HUES48 (cell line): ENCODE results near the gene RBM43.
"Not testable (repeated sequence)": the region's sequence is repeated elsewhere in the genome, so short reads cannot be mapped to it uniquely, and the experiment has no call there.

Experiments
- H3K27ac ChIP-seq: one replicate; pipeline ENCODE4 v1.7.0; 2013; ENCODE audit warnings: low read depth, low read length, inconsistent platforms
- H3K27me3 ChIP-seq: 2 replicates; pipeline ENCODE4 v1.6.1; 2013; ENCODE audit warnings: mild to moderate bottlenecking, low read length; ENCODE audit not compliant: control insufficient read depth, insufficient read depth
- H3K36me3 ChIP-seq: 2 replicates; pipeline ENCODE4 v1.6.1; 2013; ENCODE audit warnings: low read length; ENCODE audit not compliant: control insufficient read depth, insufficient read depth
- H3K4me1 ChIP-seq: 2 replicates; pipeline ENCODE4 v1.6.1; 2013; ENCODE audit warnings: mild to moderate bottlenecking, low read length; ENCODE audit not compliant: control insufficient read depth, insufficient read depth
- H3K4me3 ChIP-seq: 2 replicates; pipeline ENCODE4 v1.5.1; 2013; ENCODE audit warnings: mild to moderate bottlenecking, low read depth, low read length
- H3K9ac ChIP-seq: 2 replicates; pipeline ENCODE4 v1.6.1; 2013; ENCODE audit warnings: mild to moderate bottlenecking, low read depth, low read length, moderate library complexity
- H3K9me3 ChIP-seq: 2 replicates; pipeline ENCODE4 v1.6.1; 2013; ENCODE audit warnings: low read length; ENCODE audit not compliant: control insufficient read depth, insufficient read depth

The RBM43 gene

DNA sequence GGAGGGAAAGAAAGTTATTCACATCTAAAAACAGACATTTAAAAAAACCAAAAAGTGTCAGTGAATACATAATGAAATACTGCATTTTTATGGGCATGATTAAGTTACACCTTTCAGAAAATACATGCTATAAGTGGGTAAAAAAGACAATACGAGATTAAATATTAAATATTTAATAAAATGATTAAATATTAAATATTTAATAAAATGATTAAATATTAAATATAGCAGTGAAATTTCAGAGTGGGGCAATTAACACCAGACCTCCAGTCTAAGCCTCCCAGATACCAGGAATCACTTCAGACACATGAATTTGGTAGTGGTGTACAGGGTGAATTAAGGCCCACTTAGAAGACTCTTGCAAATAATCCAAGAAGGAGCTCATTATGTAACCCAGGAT lies 15.5 kb downstream of the RBM43 start:
- Histone ChIP-seq H3K4me1 (no peaks in the 10 kb centered on the region), H3K9me3 (peaks cover 8% of the 10 kb centered on the region), H3K9ac (no peak overlapping the region), H3K4me3 (no peak overlapping the region), H3K27me3 (no peaks in the 10 kb centered on the region), H3K27ac (no peak overlapping the region), H3K36me3 (no peaks in the 10 kb centered on the region)

DNA sequence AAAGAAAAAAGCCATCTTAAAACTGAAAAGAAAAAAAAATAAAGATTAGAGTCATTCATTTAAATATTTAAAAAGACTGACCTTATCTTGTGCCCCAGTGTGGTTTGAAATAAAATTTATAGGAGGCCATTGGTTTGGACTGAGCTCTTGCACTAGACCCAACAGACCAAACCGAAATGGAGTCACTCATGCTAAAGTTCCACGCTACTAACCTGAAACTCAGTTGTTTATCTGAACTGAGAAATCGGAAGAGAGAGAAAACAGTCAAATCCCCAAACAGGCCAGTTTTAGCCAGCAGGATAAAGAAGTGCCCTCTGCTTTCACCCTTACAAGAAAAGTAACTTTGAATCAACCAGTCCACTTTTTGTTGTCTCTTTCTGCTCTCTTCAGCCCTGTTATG lies 18.2 kb downstream of the RBM43 start:
- Histone ChIP-seq H3K4me3 (no peak overlapping the region), H3K27me3 (no peaks in the 10 kb centered on the region)

DNA sequence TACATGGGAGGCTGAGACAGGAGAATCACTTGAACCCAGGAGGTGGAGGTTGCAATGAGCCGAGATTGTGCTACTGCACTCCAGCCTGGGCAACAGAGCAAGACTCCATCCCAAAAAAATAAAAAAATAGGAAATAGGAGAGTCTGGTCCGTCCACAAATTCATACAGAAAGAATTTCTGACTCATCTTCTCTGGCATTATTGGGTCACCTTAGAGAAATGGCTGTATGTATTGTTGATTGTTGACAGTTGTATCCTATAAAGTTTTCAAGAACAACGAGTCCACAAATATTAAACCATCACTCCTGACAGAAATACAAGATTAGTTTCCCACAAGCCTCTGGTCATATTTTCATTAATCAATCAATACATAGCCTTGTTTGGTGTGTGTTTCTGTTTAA lies 20.4 kb downstream of the RBM43 start:
- Histone ChIP-seq H3K27me3 (no peaks in the 10 kb centered on the region), H3K27ac (no peak overlapping the region), H3K9me3 (no peaks in the 10 kb centered on the region), H3K4me3 (no peak overlapping the region), H3K36me3 (no peaks in the 10 kb centered on the region), H3K9ac (no peak overlapping the region), H3K4me1 (no peaks in the 10 kb centered on the region)

More for the DNA sequence above, 18.2 kb downstream of the RBM43 start:
- Histone ChIP-seq H3K9ac (no peak overlapping the region), H3K36me3 (no peaks in the 10 kb centered on the region), H3K9me3 (no peaks in the 10 kb centered on the region), H3K27ac (no peak overlapping the region), H3K4me1 (no peaks in the 10 kb centered on the region)

DNA sequence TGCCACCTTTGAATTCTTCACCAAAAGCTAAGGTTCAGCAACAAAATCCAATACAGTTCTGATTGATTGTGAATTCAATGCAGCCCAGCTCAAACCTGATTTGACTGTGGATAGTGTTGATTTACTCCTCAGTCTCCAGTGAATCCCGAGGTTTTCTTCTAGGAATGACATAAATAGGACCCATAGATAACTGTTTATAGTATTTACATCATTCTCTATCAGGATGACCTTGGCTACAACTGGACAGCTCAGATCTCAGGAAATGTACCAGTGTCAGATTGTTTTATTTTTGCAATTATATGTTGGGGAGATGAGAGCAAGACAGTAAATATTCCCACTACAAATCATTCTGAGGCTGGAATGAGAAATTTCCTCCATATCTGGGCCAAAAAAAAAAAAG lies 21.2 kb downstream of the RBM43 start:
- Histone ChIP-seq H3K9me3 (no peaks in the 10 kb centered on the region), H3K27ac (no peak overlapping the region), H3K4me3 (no peak overlapping the region), H3K27me3 (no peaks in the 10 kb centered on the region), H3K36me3 (no peaks in the 10 kb centered on the region), H3K4me1 (no peaks in the 10 kb centered on the region), H3K9ac (no peak overlapping the region)

DNA sequence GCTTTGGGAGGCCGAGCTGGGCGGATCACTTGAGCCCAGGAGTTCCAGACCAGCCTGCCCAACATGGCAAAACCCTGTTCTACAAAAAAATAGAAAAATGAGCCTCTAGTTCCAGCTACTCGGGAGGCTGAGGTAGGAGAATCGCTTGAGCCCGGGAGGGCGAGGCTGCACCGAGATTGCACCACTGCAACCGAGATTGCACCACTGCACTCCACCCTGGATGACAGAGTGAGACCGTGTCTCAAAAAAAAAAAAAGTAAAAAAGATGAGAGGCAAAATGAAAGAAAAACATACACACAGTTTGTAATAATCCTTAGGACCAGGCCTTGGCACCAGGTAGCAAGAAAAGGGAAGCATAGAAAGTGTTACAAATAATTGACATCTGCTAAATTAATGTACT lies 22.0 kb downstream of the RBM43 start:
- Histone ChIP-seq H3K9me3 (no peaks in the 10 kb centered on the region), H3K4me3 (no peak overlapping the region), H3K4me1 (no peaks in the 10 kb centered on the region), H3K9ac (no peak overlapping the region), H3K36me3 (no peaks in the 10 kb centered on the region), H3K27ac (no peak overlapping the region), H3K27me3 (no peaks in the 10 kb centered on the region)

DNA sequence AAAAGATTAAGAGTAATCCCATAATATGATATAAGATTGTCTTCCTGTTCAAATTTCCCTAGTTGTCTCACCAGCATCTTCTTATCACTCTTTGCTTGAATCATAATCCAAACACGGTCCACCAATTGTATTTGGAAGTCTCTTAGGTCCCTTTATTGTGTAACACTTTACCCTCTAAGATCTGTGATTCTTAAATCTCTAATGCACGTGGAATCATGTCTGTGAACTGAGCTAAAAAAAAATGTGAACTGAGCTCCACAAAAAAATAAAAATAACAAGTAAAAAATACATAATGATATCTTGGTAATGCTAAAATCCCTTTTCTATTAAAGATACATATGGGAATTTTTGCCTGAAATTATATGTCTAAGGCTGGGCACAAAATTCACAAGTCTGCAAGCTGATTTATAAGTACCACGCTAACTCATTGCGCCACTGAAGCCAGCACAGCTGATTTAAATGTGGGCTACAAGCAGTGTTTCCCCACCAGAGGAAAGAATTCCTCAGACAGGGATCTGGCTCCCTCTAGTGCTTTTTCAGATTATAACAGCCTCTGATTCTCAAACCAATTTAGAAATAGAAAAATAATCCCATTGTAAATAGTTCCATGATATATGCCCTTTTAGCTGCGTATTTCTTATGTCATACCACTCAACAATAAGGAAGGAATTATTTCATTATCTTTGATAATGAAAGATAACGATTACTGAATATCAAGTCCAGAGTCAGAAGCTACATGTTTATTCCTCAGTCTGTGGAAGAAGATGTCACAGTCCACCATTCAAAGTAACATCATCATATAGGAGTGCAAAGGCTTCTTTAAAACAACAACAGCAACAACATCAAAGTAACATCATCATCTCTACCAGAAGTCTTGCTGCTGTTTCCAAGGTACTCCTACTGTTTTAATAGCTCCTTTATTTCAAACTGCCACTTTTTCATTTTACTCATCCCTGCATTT lies 22.9 kb downstream of the RBM43 start:
- no peaks in the 10 kb centered on the region for H3K36me3 ChIP-seq
- no peak overlapping the region for H3K9ac ChIP-seq
- no peaks in the 10 kb centered on the region for H3K27me3 ChIP-seq
- H3K27ac ChIP-seq, result no peak overlapping the region
- H3K9me3 ChIP-seq, result no peaks in the 10 kb centered on the region
- no peak overlapping the region for H3K4me3 ChIP-seq
- no peaks in the 10 kb centered on the region for H3K4me1 ChIP-seq

DNA sequence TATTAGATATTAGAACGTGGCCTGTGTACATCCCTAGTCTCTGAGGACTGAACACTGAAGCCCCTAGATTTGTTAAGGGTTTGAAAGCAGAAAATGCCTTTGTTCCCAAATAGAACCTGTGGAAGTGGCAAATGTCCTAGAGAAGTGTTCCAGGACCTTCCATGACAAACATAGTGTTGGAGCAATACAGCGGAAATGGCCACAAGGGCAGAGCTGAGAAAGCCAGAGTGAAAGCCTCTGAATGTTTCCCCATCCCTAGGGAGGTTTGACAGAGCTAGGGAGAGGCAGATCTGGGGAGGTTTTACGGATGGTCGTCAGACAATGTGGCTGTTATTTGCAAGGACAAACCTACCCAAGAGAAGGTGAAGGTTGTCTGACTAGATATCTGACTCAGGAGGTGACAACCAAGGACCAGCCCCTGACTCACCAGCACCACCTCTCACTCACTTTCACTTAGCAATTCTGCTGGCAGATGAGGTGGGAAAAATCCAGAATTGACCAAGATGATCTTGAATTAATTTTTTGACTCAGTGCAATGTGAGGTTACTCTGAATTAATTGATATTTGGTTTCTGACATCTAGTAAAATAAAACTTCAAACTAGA lies 24.1 kb downstream of the RBM43 start:
- Histone ChIP-seq H3K27me3 (no peaks in the 10 kb centered on the region), H3K9ac (no peak overlapping the region)

DNA sequence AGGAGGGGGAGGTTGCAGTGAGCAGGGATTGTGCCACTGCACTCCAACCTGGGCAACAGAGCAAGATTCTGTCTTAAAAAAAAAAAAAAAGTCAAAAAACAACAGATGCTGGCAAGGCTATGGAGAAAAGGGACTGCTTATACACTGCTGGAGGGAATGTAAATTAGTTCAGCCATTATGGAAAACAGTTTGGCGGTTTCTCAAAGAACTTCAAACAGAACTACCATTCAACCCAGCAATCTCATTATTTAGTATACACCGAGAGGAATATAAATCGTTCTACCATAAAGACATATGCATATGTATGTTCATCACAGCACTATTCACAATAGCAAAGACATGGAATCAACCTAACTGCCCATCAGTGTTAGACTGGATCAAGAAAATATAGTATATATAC lies 27.9 kb downstream of the RBM43 start:
- not testable (repeated sequence) for H3K27ac ChIP-seq

More for the DNA sequence above, 24.1 kb downstream of the RBM43 start:
- Histone ChIP-seq H3K4me1 (no peaks in the 10 kb centered on the region), H3K27ac (no peak overlapping the region), H3K36me3 (no peaks in the 10 kb centered on the region), H3K4me3 (no peak overlapping the region), H3K9me3 (no peaks in the 10 kb centered on the region)

DNA sequence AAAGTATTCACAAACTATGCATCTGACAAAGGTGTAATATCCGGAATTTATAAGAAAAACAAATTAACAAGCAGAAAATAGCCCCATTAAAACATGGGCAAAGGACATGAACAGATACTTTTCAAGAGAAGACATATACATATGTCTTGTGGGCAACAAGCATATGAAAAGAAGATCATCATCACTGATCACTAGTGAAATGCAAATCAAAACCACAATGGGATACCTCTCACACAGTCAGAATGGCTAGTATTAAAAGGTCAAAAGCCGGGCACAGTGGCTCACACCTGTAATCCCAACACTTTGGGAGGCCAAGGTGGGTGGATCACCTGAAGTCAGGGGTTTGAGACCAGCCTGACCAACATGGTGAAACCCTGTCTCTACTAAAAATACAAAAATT lies 28.4 kb downstream of the RBM43 start:
- H3K36me3 ChIP-seq, H3K9me3 ChIP-seq, H3K4me3 ChIP-seq, H3K27me3 ChIP-seq, H3K4me1 ChIP-seq, H3K9ac ChIP-seq, H3K27ac ChIP-seq: not testable (repeated sequence)

More for the DNA sequence above, 27.9 kb downstream of the RBM43 start:
- H3K9ac ChIP-seq, H3K36me3 ChIP-seq, H3K27me3 ChIP-seq, H3K4me1 ChIP-seq, H3K9me3 ChIP-seq, H3K4me3 ChIP-seq: not testable (repeated sequence)

DNA sequence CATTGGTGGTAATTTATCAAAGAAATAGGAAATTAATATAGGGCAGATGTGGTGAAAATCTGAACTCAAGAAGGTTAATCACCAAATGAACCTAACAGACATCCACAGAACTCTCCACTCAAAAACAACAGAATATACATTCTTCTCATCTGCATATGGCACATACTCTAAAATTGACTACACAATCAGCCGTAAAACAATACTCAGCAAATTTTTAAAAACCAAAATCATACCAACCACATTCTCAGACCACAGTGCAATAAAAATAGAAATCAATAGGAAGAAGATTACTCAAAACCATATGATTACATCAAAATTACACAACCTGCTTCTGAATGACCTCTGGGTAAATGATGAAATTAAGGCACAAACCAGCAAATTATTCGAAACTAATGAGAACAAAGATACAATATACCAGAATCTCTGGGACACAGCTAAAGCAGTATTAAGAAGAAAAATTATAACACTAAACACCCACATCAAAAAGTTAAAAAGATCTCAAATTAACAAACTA lies 31.0 kb downstream of the RBM43 start:
- Histone ChIP-seq H3K36me3 (no peaks in the 10 kb centered on the region), H3K4me1 (no peaks in the 10 kb centered on the region), H3K4me3 (no peak overlapping the region), H3K27ac (no peak overlapping the region), H3K27me3 (no peaks in the 10 kb centered on the region), H3K9me3 (no peaks in the 10 kb centered on the region), H3K9ac (no peak overlapping the region)

DNA sequence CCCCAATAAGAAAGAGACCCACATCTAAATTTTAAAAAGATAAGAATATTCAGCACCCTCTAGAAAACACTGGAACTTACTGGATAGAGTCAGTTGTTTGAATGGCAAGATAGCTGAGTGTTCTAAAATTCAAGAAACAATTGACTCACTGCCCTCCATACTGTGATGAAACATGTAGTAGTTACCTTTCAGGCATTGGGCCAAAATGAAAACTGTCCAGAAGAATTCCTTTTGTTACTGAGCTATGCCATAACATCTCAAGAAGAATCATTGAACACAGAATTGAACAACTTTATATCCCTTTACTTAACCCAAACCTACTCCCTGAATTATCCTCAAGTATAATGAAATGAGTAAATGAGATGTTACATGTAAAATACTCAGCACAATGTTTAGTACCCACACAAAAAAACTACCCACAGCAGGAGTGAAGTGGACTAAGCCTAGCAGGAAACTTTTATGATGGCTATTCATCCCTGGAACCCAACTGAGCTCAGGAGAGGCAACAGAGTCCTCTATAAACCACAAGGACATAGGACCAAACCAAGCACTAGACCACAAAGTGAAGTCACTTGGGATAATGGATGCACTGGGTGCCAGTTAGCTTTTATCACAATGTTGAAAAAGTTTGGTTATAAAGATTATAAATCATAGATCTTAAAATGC lies 32.7 kb downstream of the RBM43 start:
- Histone ChIP-seq H3K4me1 (no peaks in the 10 kb centered on the region), H3K9ac (no peak overlapping the region), H3K9me3 (no peaks in the 10 kb centered on the region), H3K4me3 (no peak overlapping the region), H3K27me3 (no peaks in the 10 kb centered on the region), H3K36me3 (no peaks in the 10 kb centered on the region), H3K27ac (no peak overlapping the region)
